K562 (cell line): ENCODE measurements around the gene PPP1R3E. TPM values are rescaled to one million over a fixed set of nuclear protein-coding genes. Genes with fewer than 3 reads are reported as not detected.

Experiments
- ATAC-seq: fragments of 200-7000 bp; cut with Tn5 transposase; 3 replicates; pipeline ENCODE4 v1.9.1; 2020; ENCODE audit warnings: moderate library complexity
- BruUV-seq: library from RNA; stranded (reverse); fragments of 400-500 nt; replicated peaks from 2 replicates; lab custom pipeline; 2021; lab: Mats Ljungman, UMichigan
- CTCF ChIA-PET: fragments of 300-600 bp; formaldehyde crosslinking; extraction: SDS; loops from one replicate; lab custom pipeline; 2021; ENCODE audit warnings: low intra/inter-chr PET ratio; lab: Yijun Ruan, JAX
- POLR2A ChIA-PET: fragments of 300-600, 350-650 bp; sonication (Branson Sonifier 250); formaldehyde crosslinking; extraction: SDS; loops from one replicate; lab custom pipeline; 2021; ENCODE audit warnings: antibody characterized with exemption, inconsistent platforms; lab: Yijun Ruan, JAX
- DNase-seq, 4 experiments: peaks; one replicate each; pipeline versions ENCODE4 v3.0.0 to v3.0.0-alpha.2; 2011 to 2018; ENCODE audit warnings: low spot score in 3 of 4, mixed read lengths in 3 of 4; ENCODE audit errors: extremely low read depth in 1 of 4
- FAIRE-seq: peaks from 2 replicates; lab custom pipeline; 2011; peaks lifted over from hg19 to GRCh38; lab: Jason Lieb, UNC
- H2AFZ ChIP-seq: 2 replicates; pipeline ENCODE4 v1.6.0; 2011; ENCODE audit warnings: low read depth, low read length, control low read depth, inconsistent platforms
- H3K27ac ChIP-seq: fragments of 200-600 bp; 3 replicates; pipeline ENCODE4 v1.8.0; 2011; ENCODE audit warnings: low read depth, mild to moderate bottlenecking, control low read depth, inconsistent platforms, low read length, moderate library complexity, mixed read lengths; ENCODE audit errors: extremely low read depth
- H3K27me3 ChIP-seq, 2 experiments: fragments of 300-600 bp in 1 of 2; 2 replicates in 1 of 2; 3 replicates in 1 of 2; pipeline versions ENCODE4 v1.6.0 to v1.8.0; 2011; ENCODE audit warnings: inconsistent platforms in 2 of 2, low read length in 2 of 2, mild to moderate bottlenecking in 1 of 2, mixed read lengths in 1 of 2, moderate library complexity in 1 of 2; ENCODE audit not compliant: control insufficient read depth in 2 of 2, insufficient read depth in 2 of 2
- H3K36me3 ChIP-seq: fragments of 300-600 bp; 3 replicates; pipeline ENCODE4 v1.8.0; 2011; ENCODE audit warnings: mild to moderate bottlenecking, low read length, inconsistent platforms; ENCODE audit not compliant: control insufficient read depth, insufficient read depth
- H3K4me1 ChIP-seq, 2 experiments: fragments of 200-600 bp in 1 of 2; replicated peaks in 1 of 2; 2 replicates in 1 of 2; 3 replicates in 1 of 2; pipeline versions ENCODE4 v1.5.1 to v1.8.0; 2011; ENCODE audit warnings: inconsistent platforms in 2 of 2, low read length in 2 of 2, mild to moderate bottlenecking in 1 of 2, mixed read lengths in 1 of 2, moderate library complexity in 1 of 2; ENCODE audit not compliant: control insufficient read depth in 2 of 2, insufficient read depth in 2 of 2
- H3K4me2 ChIP-seq: 2 replicates; pipeline ENCODE4 v1.6.1; 2011; ENCODE audit warnings: low read length, control low read depth, inconsistent platforms, mixed read lengths; ENCODE audit not compliant: insufficient read depth
- H3K4me3 ChIP-seq: fragments of 200-600 bp; sonication (generic), shearing (Covaris generic); 2 replicates; pipeline ENCODE4 v1.5.1; 2016; ENCODE audit warnings: control low read depth, inconsistent platforms
- H3K79me2 ChIP-seq: fragments of 200-600 bp; 3 replicates; pipeline ENCODE4 v1.8.0; 2011; ENCODE audit warnings: low read length, inconsistent platforms; ENCODE audit not compliant: control insufficient read depth, insufficient read depth
- H3K9ac ChIP-seq, 2 experiments: 2 replicates each; pipeline versions ENCODE4 v1.6.0 to v1.6.1; 2011; ENCODE audit warnings: low read depth in 2 of 2, low read length in 2 of 2, control low read depth in 1 of 2, inconsistent platforms in 1 of 2, mild to moderate bottlenecking in 1 of 2, mixed read lengths in 1 of 2; ENCODE audit not compliant: insufficient read depth in 1 of 2
- H3K9me1 ChIP-seq: one replicate; pipeline ENCODE4 v1.6.0; 2011; ENCODE audit warnings: inconsistent platforms, mild to moderate bottlenecking, low read length, moderate library complexity; ENCODE audit not compliant: control insufficient read depth, insufficient read depth
- H3K9me3 ChIP-seq: replicated peaks from 2 replicates; pipeline ENCODE4 v1.5.1; 2011; ENCODE audit warnings: low read depth, low read length, inconsistent platforms; ENCODE audit not compliant: control insufficient read depth, insufficient read depth
- H4K20me1 ChIP-seq: replicated peaks from 2 replicates; pipeline ENCODE4 v1.6.1; 2011; ENCODE audit warnings: low read length, inconsistent platforms, mixed read lengths; ENCODE audit not compliant: control insufficient read depth, insufficient read depth
- HIVEP1 ChIP-seq: fragments of 250-450 bp; sonication (Bioruptor Pico); IDR thresholded peaks from 2 replicates; pipeline ENCODE4 v1.4.0; 2020; ENCODE audit warnings: mild to moderate bottlenecking
- KDM2B ChIP-seq: fragments of 250-450 bp; sonication (Bioruptor Pico); IDR thresholded peaks from 2 replicates; pipeline ENCODE4 v1.8.0; 2021; ENCODE audit warnings: mild to moderate bottlenecking, moderate library complexity
- KDM4B ChIP-seq, 2 experiments: fragments of 450-650 bp in 1 of 2; sonication (generic) in 1 of 2; IDR thresholded peaks; 2 replicates each; pipeline ENCODE4 v1.6.1; 2016 to 2017; ENCODE audit warnings: borderline replicate concordance in 2 of 2, antibody characterized with exemption in 1 of 2, low read depth in 1 of 2, mild to moderate bottlenecking in 1 of 2
- MEIS2 ChIP-seq: fragments of 450-650 bp; IDR thresholded peaks from 2 replicates; pipeline ENCODE4 v1.6.1; 2014; ENCODE audit warnings: mild to moderate bottlenecking; ENCODE audit not compliant: partially characterized antibody
- PHB ChIP-seq: fragments of 250-450 bp; sonication (Bioruptor Pico); IDR thresholded peaks from 2 replicates; pipeline ENCODE4 v1.5.0; 2021
- POLR2A ChIP-seq: fragments of 450-650 bp; conservative IDR thresholded peaks from 2 replicates; pipeline ENCODE4 v1.6.1; 2016
- POLR2AphosphoS5 ChIP-seq: IDR thresholded peaks from 2 replicates; pipeline ENCODE4 v1.6.1; 2011; ENCODE audit warnings: mild to moderate bottlenecking, low read depth, low read length, moderate library complexity; ENCODE audit not compliant: control insufficient read depth, insufficient read depth
- POLR2G ChIP-seq: fragments of 200-400 bp; formaldehyde crosslinking; IDR thresholded peaks from 2 replicates; pipeline ENCODE4 v1.6.1; 2017; ENCODE audit warnings: low read depth, mild to moderate bottlenecking, antibody characterized with exemption, low read length, moderate library complexity
- SUPT5H ChIP-seq: fragments of 450-650 bp; IDR thresholded peaks from 2 replicates; pipeline ENCODE4 v1.6.1; 2016
- TAF15 ChIP-seq: fragments of 200-400 bp; formaldehyde crosslinking; IDR thresholded peaks from 2 replicates; pipeline ENCODE4 v1.6.1; 2017; ENCODE audit warnings: mild to moderate bottlenecking, low read depth, low read length, moderate library complexity
- ZC3H11A ChIP-seq: IDR thresholded peaks from 2 replicates; pipeline ENCODE4 v1.6.1; 2012; ENCODE audit warnings: low read depth, low read length, improper control_type of control experiment
- ZNF224 ChIP-seq: sonication (generic); formaldehyde crosslinking; IDR thresholded peaks from 2 replicates; pipeline ENCODE4 v1.8.0; 2022; ENCODE audit warnings: mild to moderate bottlenecking, missing genetic modification reagents
- ZNF24 ChIP-seq: fragments of 450-650 bp; IDR thresholded peaks from 2 replicates; pipeline ENCODE4 v1.6.1; 2016
- WGBS: fragments of 100-300 bp; shearing (Covaris generic); methylation state at CpG from one replicate; pipeline ENCODE4 v1.1.6; 2016; ENCODE audit warnings: low coverage, mixed read lengths; ENCODE audit not compliant: insufficient coverage; ENCODE audit errors: missing lambda C conversion rate; 5-methylcytosine and 5-hydroxymethylcytosine counted together
- in situ Hi-C: fragments of 300-500 bp; cut with MboI; formaldehyde crosslinking; loops from 4 replicates; pipeline ENCODE4 v1.15.0; 2018; ENCODE audit warnings: inconsistent platforms, mixed read lengths
- intact Hi-C: fragments of 100-400 bp; cut with micrococcal nuclease; formaldehyde crosslinking; loops from 2 replicates; pipeline ENCODE4 v1.14.2; 2022
- polyA plus RNA-seq, 8 experiments: library from polyadenylated mRNA; depleted of rRNA in 4 of 8; stranded (reverse) in 5 of 8; unstranded in 3 of 8; fragments of >200 nt; fragmentation: Nextera tagmentation in 2 of 8; fragmentation: Illumina TruSeq in 1 of 8; extraction: Ambion mirVana in 2 of 8; extraction: Trizol in 1 of 8; gene quantifications; 2 replicates each; pipeline versions ENCODE4 v1.2.1 to v1.2.3, GENCODE V29; 2011 to 2014; ENCODE audit warnings: inconsistent platforms in 1 of 8, missing spikeins in 1 of 8
- total RNA-seq, 7 experiments: library from RNA; depleted of rRNA in 6 of 7; stranded (reverse); fragments of >200 nt in 6 of 7; fragmentation: Illumina TruSeq in 2 of 7; extraction: Trizol in 2 of 7; gene quantifications; 2 replicates each; pipeline versions ENCODE4 v1.2.1 to v1.2.3, GENCODE V29; 2011 to 2021; ENCODE audit warnings: low replicate concordance in 1 of 7
- TF ChIP-seq, protein P1 (sequence below): fragments of 450-650 bp; conservative IDR thresholded peaks from 2 replicates; pipeline ENCODE4 v1.6.1; 2016; ENCODE audit warnings: missing genetic modification characterization, low read depth, mild to moderate bottlenecking, control low read depth, missing compliant biosample characterization
- TF ChIP-seq, protein P2 (sequence below), 2 experiments: fragments of 150-350 bp in 1 of 2; IDR thresholded peaks; 2 replicates each; pipeline ENCODE4 v1.6.1; 2012 to 2016; ENCODE audit warnings: low read depth in 2 of 2, low read length in 2 of 2, mild to moderate bottlenecking in 1 of 2, moderate library complexity in 1 of 2
- TF ChIP-seq, protein P3 (sequence below), 2 experiments: fragments of 250-450 bp in 1 of 2; fragments of 450-650 bp in 1 of 2; sonication (Bioruptor Pico) in 1 of 2; IDR thresholded peaks; 2 replicates each; pipeline versions ENCODE4 v1.6.1 to v1.8.0; 2016 to 2021; ENCODE audit warnings: mild to moderate bottlenecking in 2 of 2, moderate library complexity in 2 of 2, missing compliant biosample characterization in 1 of 2, missing genetic modification characterization in 1 of 2

Gene PPP1R3E
- total and polyA plus RNA-seq, 9 of the 15 experiments (the other 6 are each of a cell fraction or from before 2014, with no cell fraction given) = 3.2 to 18.4 (median 7.6) TPM

DNA sequence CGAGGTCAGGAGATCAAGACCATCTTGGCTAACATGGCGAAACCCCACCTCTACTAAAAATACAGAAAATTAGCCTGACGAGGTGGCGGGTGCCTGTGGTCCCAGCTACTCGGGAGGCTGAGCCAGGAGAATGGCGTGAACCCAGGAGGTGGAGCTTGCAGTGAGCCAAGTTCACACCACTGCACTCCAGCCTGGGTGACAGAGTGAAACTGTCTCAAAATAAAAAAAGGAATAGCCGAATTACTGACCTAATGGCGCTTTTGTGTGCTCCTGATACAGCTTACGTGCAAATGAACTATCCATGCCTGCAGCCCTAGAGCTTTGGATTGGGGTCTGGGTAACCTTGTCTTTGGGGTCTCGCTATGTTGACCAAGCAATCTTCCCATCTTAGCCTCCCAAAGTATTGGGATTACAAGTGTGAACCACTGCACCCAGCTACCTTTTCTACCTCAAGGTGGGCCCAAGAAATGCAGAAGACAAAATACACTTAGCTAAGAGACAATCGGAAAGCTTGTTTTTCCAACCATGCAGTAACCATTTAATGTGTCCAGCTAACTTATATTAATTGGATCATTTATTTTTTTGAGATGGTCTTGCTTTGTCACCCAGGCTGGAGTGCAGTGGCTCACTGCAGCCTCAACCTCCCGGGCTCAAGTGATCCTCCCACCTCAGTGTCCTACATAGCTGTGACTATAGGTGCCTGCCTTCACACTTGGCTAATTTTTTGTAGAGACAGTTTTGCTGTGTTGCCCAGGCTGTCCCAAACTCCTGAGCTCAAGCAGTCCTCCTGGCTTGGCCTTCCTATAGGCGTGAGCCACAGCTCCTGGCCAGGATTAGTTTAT is 24.1 kb upstream of the PPP1R3E start:
- H3K4me1 ChIP-seq = peaks cover 3 to 8% of the 10 kb centered on the region in 2 experiments; a peak in 4 of 5 replicates
- H3K4me3 ChIP-seq = no peak overlapping the region
- no peak for FAIRE-seq
- peaks cover 26% of the 10 kb centered on the region for H3K79me2 ChIP-seq
- no peak overlapping the region for H2AFZ ChIP-seq
- no peak overlapping the region for H3K4me2 ChIP-seq
- in situ Hi-C loops = no loop called here
- H3K9ac ChIP-seq = no peak overlapping the region
- no peak for DNase-seq
- BruUV-seq = no TSS peak
- POLR2A ChIA-PET = interaction anchor here (0.5 to 1.6 kb wide), 15 partner anchors 9 to 561 kb away, joined by 3 to 11 read pairs (median 3); partner anchors contain the start of genes OXA1L and PPP1R3E
- no peak overlapping the region for H3K27ac ChIP-seq
- peak; percentile 28 for ATAC-seq
- no peaks in the 10 kb centered on the region for H3K27me3 ChIP-seq
- WGBS = 68% methylated on average over 13 of the region's 13 CpGs
- no peaks in the 10 kb centered on the region; the same call in 1 of the 2 replicates for H4K20me1 ChIP-seq
- H3K9me1 ChIP-seq = no peaks in the 10 kb centered on the region
- CTCF ChIA-PET = interaction anchor here (0.7 to 2.4 kb wide), 3 partner anchors 62 to 549 kb away, joined by 3 to 10 read pairs (median 5); no protein-coding TSS in a partner anchor
- peaks cover 43% of the 10 kb centered on the region; the same call in 2 of the 3 replicates for H3K36me3 ChIP-seq
- H3K9me3 ChIP-seq = no peaks in the 10 kb centered on the region
- intact Hi-C loops = loop anchor here (5.0 to 10.0 kb wide), 3 partner anchors 128 to 559 kb away; partner anchors contain the start of genes OXA1L, THTPA and ZFHX2
- TF ChIP-seq POLR2AphosphoS5 (peak; percentile 68; the same call in 1 of the 2 replicates), PHB (CRISPR knock-in tag) (0 out of 2 replicates have a peak, but pooled peaks have one; percentile 19), KDM2B (CRISPR knock-in tag) (no peak), POLR2G (peak; percentile 32), MEIS2 (no peak), ZNF24 (no peak), ZNF224 (CRISPR knock-in tag) (no peak), SUPT5H (peak; percentile 72), POLR2A (peak; percentile 68), TAF15 (no peak), ZC3H11A (no peak), HIVEP1 (CRISPR knock-in tag) (no peak), KDM4B (IDR thresholded peaks at IDR 0.05; ENCODE audit: borderline replicate concordance in 2 of 2, low read depth in 1 of 2) (no peak)
- TF ChIP-seq, protein P1, sequence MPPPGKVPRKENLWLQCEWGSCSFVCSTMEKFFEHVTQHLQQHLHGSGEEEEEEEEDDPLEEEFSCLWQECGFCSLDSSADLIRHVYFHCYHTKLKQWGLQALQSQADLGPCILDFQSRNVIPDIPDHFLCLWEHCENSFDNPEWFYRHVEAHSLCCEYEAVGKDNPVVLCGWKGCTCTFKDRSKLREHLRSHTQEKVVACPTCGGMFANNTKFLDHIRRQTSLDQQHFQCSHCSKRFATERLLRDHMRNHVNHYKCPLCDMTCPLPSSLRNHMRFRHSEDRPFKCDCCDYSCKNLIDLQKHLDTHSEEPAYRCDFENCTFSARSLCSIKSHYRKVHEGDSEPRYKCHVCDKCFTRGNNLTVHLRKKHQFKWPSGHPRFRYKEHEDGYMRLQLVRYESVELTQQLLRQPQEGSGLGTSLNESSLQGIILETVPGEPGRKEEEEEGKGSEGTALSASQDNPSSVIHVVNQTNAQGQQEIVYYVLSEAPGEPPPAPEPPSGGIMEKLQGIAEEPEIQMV (tag) = no peak
- TF ChIP-seq, protein P2, sequence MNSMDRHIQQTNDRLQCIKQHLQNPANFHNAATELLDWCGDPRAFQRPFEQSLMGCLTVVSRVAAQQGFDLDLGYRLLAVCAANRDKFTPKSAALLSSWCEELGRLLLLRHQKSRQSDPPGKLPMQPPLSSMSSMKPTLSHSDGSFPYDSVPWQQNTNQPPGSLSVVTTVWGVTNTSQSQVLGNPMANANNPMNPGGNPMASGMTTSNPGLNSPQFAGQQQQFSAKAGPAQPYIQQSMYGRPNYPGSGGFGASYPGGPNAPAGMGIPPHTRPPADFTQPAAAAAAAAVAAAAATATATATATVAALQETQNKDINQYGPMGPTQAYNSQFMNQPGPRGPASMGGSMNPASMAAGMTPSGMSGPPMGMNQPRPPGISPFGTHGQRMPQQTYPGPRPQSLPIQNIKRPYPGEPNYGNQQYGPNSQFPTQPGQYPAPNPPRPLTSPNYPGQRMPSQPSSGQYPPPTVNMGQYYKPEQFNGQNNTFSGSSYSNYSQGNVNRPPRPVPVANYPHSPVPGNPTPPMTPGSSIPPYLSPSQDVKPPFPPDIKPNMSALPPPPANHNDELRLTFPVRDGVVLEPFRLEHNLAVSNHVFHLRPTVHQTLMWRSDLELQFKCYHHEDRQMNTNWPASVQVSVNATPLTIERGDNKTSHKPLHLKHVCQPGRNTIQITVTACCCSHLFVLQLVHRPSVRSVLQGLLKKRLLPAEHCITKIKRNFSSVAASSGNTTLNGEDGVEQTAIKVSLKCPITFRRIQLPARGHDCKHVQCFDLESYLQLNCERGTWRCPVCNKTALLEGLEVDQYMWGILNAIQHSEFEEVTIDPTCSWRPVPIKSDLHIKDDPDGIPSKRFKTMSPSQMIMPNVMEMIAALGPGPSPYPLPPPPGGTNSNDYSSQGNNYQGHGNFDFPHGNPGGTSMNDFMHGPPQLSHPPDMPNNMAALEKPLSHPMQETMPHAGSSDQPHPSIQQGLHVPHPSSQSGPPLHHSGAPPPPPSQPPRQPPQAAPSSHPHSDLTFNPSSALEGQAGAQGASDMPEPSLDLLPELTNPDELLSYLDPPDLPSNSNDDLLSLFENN (IDR thresholded peaks at IDR 0.05; ENCODE audit: low read depth in 2 of 2, low read length in 2 of 2) = no peak
- TF ChIP-seq, protein P3, sequence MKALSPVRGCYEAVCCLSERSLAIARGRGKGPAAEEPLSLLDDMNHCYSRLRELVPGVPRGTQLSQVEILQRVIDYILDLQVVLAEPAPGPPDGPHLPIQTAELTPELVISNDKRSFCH (CRISPR knock-in tag; IDR thresholded peaks at IDR 0.05) = no peak
- TF ChIP-seq, protein P3 (tag; IDR thresholded peaks at IDR 0.05) = no peak
